LNCaP clone FGC (cell line): Measurements from ENCODE around the gene EXOC6B.

Source experiments
- DNase-seq: peaks from one replicate; pipeline ENCODE4 v3.0.0-alpha.2; 2011; ENCODE audit warnings: low read depth
- H3K4me3 ChIP-seq: 2 replicates; pipeline ENCODE4 v1.5.1; 2011; ENCODE audit warnings: mild to moderate bottlenecking, low read depth, low read length, control low read depth
- TF ChIP-seq, protein P1 (sequence below): IDR thresholded peaks from 2 replicates; pipeline ENCODE4 v1.5.1; 2012; ENCODE audit warnings: mild to moderate bottlenecking; ENCODE audit not compliant: control insufficient read depth, insufficient read depth; ENCODE audit errors: extremely low read depth

The EXOC6B gene

DNA sequence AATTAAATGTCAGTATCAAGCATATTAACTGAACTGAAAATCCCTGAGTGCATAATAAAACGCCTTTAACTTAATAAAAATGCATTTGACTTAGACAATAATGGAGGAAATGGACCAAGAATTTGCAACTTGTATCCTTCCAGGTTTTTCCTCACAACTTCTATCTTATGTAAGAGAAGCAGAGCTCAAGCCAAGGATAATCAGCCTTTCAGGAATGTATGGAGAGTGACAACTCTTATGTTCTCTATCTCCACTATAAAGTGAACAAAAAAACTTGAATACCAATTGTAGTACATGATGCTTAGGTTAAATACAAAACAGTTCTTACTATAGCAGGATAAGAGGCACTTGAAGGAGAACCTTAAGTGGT, 613.4 kb downstream of the EXOC6B start:
- TF ChIP-seq, protein P1, sequence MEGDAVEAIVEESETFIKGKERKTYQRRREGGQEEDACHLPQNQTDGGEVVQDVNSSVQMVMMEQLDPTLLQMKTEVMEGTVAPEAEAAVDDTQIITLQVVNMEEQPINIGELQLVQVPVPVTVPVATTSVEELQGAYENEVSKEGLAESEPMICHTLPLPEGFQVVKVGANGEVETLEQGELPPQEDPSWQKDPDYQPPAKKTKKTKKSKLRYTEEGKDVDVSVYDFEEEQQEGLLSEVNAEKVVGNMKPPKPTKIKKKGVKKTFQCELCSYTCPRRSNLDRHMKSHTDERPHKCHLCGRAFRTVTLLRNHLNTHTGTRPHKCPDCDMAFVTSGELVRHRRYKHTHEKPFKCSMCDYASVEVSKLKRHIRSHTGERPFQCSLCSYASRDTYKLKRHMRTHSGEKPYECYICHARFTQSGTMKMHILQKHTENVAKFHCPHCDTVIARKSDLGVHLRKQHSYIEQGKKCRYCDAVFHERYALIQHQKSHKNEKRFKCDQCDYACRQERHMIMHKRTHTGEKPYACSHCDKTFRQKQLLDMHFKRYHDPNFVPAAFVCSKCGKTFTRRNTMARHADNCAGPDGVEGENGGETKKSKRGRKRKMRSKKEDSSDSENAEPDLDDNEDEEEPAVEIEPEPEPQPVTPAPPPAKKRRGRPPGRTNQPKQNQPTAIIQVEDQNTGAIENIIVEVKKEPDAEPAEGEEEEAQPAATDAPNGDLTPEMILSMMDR = no peak
- H3K4me3 ChIP-seq = no peak overlapping the region
- DNase-seq = no peak

DNA sequence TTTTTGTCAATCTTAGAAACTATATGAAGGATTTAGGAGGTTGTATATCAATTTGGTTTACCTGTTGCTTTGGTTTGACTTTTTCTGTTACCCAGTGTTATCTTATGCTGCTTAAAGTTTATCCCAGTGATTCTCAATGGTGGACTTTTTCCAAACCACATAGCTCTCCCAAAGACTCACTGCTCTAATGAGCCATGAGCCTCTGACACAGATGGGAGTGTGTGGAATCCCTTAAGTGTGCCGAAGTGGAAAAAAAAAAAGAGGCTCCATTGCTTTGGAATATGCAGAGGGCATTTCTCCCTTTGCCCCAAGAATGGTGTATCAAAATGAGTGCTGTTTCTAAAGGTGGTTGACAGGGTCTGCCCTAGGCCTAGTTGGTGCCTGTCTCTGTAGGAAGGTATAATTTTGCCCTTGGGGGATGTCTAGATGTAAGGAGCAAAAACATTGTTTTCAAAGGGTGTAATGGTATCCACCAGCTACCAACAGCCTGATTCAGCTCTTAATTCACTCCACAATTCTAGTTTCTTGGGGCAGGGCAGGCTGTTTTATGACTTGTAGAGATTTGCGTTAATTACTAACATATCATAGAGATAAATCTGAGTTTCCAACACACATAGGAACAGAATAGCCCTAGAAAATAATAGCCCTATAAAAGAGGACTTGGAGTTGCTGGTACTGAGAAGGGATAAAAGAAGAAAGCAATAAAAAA, 613.9 kb downstream of the EXOC6B start:
- H3K4me3 ChIP-seq = no peak overlapping the region
- DNase-seq = no peak
- TF ChIP-seq, protein P1 = no peak

DNA sequence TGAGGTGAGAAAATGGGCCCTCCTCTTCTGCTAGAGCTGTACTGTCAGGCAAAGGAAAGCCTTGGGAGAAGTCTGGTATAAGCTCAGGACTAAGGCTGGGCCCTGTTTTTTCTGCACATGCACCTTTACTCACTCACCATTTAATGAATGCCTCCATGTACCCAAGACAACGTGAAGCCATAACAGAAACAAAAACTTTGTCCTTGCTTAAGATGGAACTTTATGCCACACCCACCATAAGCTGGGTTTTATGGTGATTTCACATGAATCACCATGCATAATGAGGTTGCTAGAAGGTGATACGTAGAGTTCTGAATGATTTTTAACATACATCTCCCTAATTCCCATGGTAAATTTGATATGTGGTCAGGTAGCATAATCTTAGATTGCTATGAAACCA, 614.5 kb downstream of the EXOC6B start:
- DNase-seq = no peak
- TF ChIP-seq, protein P1 = no peak
- H3K4me3 ChIP-seq = no peak overlapping the region

DNA sequence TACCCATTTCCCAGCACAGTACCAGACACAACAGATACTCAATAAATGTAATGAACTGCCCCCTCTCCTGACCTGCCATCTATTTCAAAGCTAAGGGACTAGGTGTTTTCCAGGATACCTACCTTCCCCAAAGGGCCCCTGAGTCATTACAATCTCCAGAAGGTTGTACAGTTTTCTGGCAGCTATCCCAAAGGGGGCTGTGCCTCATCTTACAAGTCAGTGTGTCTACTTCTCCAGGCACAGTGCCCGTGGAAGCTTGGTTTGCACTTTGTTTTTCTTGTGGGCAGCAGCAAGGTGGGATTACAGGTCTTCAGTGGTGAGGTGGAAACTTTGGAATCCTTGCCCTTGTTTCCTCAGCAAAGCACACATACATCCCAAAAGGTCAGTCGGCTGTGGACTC, 615.4 kb downstream of the EXOC6B start:
- no peak overlapping the region for H3K4me3 ChIP-seq
- no peak for DNase-seq
- TF ChIP-seq, protein P1 = no peak

DNA sequence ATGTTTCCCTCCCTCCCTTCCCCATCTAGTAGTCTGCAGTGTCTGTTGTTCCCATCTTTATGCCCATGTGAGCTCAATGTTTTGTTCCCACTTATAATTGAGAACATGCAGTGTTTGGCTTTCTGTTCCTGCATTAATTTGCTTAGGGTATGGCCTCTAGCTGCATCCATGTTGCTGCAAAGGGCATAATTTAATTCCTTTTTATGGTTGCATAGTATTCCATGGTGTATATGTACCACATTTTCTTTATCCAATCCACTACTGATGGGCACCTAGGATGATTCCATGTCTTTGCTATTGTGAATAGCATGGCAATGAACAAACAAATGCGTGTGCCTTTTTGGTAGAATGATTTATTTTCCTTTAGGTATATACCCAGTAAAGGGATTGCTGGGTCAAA, 617.6 kb downstream of the EXOC6B start:
- TF ChIP-seq, protein P1 = no peak
- no peak for DNase-seq
- no peak overlapping the region for H3K4me3 ChIP-seq

DNA sequence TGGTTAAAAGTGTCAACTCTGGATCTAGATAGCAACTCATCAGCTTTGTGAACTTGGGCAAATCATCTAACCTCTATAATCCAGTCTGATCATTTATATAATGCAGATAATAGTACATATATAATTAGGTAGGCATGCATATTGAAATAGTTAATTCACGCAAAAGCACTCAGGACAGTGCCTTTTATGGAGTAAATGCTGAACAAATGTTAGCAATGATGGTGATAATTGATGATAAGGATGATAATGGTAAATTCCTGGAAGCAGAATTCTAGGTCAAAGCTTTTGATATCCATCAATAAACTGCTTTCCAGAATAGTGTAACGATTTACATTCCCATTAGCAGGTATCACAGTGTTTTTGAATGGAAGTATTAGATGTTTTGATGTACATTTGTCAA, 618.5 kb downstream of the EXOC6B start:
- DNase-seq = no peak
- no peak overlapping the region for H3K4me3 ChIP-seq
- TF ChIP-seq, protein P1 = no peak

DNA sequence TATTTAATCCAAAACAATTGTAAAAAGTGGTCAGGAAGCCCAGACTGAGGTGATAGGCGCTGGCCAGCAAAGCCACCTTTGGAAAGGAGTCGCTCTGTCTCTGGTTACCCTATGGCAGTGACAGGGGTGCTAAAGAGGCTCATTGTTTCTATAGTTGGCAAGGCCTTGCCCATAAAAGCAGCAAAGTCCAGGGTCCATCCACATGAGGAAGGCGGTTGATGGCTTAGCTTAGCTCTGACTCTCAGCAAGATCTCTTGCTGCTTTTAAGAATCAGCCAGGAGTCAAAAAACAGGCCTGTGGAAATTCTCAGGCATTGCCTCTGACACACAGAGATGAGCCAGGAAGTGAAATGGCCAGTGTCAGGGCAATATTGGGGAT, 620.3 kb downstream of the EXOC6B start:
- no peak overlapping the region for H3K4me3 ChIP-seq
- TF ChIP-seq, protein P1 = no peak
- DNase-seq = no peak
